ENCODE measurements around the gene HMGN3. TPM values are rescaled to one million over a fixed set of nuclear protein-coding genes. Genes with fewer than 3 reads are reported as not detected.

HMGN3 gene
- polyA plus RNA-seq, 1 of the 3 experiments (the other 2 are of a cell fraction), result 64.5 TPM

GRCh38 chr6:79152269-79152737 is 82.2 kb downstream of the HMGN3 start:
- Histone ChIP-seq H4K20me1 (ENCODE audit: insufficient read depth) (no peaks in the 10 kb centered on the region), H3K9me3 (no peaks in the 10 kb centered on the region), H3K9me2 (no peaks in the 10 kb centered on the region), H3K4me1 (ENCODE audit: control insufficient read depth in 1 of 2, insufficient read depth in 2 of 2, low read depth in 1 of 2, low read length in 1 of 2) (no peaks in the 10 kb centered on the region), H3K36me3 (replicated peaks in 1 of 2; ENCODE audit: control insufficient read depth in 1 of 2, insufficient read depth in 2 of 2, low read length in 1 of 2) (no peaks in the 10 kb centered on the region), H3F3A (replicated peaks; ENCODE audit: insufficient read depth) (no peaks in the 10 kb centered on the region), H3K27me3 (ENCODE audit: insufficient read depth) (no peaks in the 10 kb centered on the region), H3K79me2 (ENCODE audit: insufficient read depth) (no peaks in the 10 kb centered on the region), H3K9ac (no peak overlapping the region), H3K27ac (ENCODE audit: low read depth in 2 of 2, low read length in 1 of 2) (no peak overlapping the region), H2AFZ (ENCODE audit: low read depth) (no peak overlapping the region), H3K4me2 (no peak overlapping the region), H3K4me3 (ENCODE audit: low read depth in 2 of 2, low read length in 1 of 2) (no peak overlapping the region)
- POLR2A ChIA-PET, result no interaction called here
- CTCF ChIA-PET, result no interaction called here
- no peak for DNase-seq
- TF ChIP-seq RFX5 (IDR thresholded peaks at IDR 0.05; ENCODE audit: low read length), result no peak
- WGBS (ENCODE audit: low lambda C conversion rate), result 67% methylated on average over 5 of the region's 5 CpGs

Other genes starting within 250 kb of the HMGN3 start
- gene PHIP, start 156.4 kb downstream of the HMGN3 start, polyA plus RNA-seq (2012; rRNA removed), result 1.7 and 1.9 TPM in 2 replicates